ENCODE measurements around the gene PPIH.

The PPIH gene

DNA sequence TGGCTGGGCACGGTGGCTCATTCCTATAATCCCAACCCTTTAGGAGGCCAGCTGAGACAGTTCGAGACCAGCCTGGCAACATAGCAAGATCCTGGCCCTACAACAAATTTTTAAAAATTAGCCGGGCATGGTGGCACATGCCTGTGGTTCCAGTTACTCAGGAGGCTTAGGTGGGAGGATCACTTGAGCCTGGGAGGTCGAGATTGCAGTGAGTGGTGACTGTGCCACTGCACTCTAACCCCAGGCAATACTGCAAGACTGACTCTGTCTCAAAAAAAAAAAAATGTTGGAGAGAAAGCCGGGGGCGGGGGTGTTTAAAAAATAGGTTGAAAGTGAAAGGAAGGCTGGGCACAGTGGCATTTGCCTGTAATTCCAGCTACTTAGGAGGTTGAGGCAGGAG, 65.3 kb downstream of the PPIH start:
- TF ChIP-seq, protein P1, sequence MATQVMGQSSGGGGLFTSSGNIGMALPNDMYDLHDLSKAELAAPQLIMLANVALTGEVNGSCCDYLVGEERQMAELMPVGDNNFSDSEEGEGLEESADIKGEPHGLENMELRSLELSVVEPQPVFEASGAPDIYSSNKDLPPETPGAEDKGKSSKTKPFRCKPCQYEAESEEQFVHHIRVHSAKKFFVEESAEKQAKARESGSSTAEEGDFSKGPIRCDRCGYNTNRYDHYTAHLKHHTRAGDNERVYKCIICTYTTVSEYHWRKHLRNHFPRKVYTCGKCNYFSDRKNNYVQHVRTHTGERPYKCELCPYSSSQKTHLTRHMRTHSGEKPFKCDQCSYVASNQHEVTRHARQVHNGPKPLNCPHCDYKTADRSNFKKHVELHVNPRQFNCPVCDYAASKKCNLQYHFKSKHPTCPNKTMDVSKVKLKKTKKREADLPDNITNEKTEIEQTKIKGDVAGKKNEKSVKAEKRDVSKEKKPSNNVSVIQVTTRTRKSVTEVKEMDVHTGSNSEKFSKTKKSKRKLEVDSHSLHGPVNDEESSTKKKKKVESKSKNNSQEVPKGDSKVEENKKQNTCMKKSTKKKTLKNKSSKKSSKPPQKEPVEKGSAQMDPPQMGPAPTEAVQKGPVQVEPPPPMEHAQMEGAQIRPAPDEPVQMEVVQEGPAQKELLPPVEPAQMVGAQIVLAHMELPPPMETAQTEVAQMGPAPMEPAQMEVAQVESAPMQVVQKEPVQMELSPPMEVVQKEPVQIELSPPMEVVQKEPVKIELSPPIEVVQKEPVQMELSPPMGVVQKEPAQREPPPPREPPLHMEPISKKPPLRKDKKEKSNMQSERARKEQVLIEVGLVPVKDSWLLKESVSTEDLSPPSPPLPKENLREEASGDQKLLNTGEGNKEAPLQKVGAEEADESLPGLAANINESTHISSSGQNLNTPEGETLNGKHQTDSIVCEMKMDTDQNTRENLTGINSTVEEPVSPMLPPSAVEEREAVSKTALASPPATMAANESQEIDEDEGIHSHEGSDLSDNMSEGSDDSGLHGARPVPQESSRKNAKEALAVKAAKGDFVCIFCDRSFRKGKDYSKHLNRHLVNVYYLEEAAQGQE (IDR thresholded peaks at IDR 0.05; ENCODE audit: low read depth), result no peak
- TF ChIP-seq, protein P2, sequence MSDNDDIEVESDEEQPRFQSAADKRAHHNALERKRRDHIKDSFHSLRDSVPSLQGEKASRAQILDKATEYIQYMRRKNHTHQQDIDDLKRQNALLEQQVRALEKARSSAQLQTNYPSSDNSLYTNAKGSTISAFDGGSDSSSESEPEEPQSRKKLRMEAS (IDR thresholded peaks at IDR 0.05), result no peak
- no peak for TF ChIP-seq EGR1 (IDR thresholded peaks at IDR 0.05)

Data from Ishikawa (cell line).